ENCODE measurements around the gene ANAPC1. TPM values are rescaled to one million over a fixed set of nuclear protein-coding genes. Genes with fewer than 3 reads are reported as not detected.
A peak's percentile ranks its signal among the peaks of the same experiment; 100 is the strongest.
"Not testable (repeated sequence)": the region's sequence is repeated elsewhere in the genome, so short reads cannot be mapped to it uniquely, and the experiment has no call there.

Gene ANAPC1
- 47.9 and 52.6 TPM in 2 replicates for total RNA-seq (2014; rRNA removed; shearing (Covaris generic))

DNA sequence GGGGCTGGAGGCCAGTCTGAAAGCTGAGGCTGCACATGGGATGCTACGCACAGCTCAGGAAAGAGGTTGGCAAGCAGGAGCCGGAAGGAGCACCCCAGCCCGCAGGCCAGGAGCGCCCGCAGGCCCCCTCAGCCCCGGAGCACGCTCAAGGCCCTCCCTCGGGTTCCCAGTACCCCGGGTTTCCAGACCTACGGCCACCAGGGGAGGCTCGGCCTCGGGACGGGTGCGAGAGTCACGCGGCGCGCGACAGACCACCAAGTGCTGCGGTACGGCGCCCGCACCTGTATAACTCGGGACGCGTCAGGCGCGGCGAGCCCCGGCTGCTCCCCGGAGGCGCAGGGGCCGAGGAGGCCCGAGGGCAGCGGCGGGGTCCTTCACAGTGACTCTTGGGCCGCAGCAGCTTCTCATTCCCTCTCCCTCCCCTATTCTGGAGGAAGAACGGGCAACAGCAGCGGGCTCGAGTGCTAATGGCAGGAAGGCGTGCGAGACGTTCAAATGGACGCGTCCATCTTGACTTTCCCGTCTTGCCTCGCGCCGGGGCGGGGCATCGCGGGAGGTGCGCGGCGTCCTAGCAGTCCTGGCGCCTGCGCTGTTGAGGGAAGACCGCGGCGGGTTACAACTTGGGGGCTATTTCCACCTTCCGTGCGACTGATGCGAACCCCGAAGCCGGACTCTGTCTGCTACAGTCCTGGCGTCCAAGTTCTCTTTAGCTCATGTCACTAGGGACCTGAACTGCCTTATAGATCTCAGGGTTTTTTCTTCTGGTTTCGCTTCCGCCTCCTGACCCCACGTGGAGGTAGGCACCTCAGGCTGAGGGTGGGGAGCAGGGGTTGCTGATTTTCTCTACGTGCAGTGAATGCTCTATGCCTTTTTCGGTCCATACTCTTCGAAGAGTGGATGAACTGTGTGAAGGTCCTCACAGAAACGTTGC, at the start of gene ANAPC1:
Gene ANAPC1, minus strand, starts transcription at position 533 of the 931 bp plus-strand sequence. CDS start 3,368 bp downstream, outside the sequence.
- Histone ChIP-seq H3K27ac (peak within 1 kb of the TSS; percentile 56), H3K4me3 (peak within 1 kb of the TSS; percentile 94), H3K4me1 (replicated peaks) (no peaks in the 10 kb centered on the region; the same call in 1 of the 2 replicates), H3K36me3 (peaks cover 6% of the 10 kb centered on the region), H3K27me3 (replicated peaks) (no peaks in the 10 kb centered on the region; the same call in 1 of the 2 replicates), H3K9me3 (replicated peaks) (no peaks in the 10 kb centered on the region; the same call in 1 of the 2 replicates)
- peak; percentile 81 to 83 for DNase-seq (ENCODE audit: low read depth in 1 of 2, low spot score in 2 of 2)

DNA sequence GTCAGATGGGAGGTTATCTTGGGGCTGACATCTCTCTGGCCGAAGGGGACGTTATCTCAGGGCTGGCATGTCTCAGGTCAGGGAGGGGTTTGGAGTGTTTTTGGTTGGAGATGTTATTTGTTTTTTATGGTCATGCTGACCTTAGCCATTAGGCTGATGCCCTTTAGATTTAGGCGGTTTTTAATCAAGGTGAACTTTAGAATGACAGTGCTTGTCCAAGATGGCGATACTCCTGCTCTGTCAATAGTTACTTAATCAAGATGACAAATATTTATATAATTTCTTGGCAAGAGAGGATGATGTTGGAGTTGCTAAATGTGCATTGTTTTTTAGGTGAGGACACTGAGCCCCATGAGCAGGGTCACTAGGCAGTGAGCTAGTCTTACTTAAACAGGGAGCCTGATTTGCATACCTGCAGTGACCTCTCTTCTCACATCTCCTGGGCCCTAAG, 48.9 kb upstream of the ANAPC1 start:
- H3K4me1 ChIP-seq (replicated peaks): no peaks in the 10 kb centered on the region
- no peak overlapping the region for H3K27ac ChIP-seq
- no peak overlapping the region for H3K4me3 ChIP-seq
- H3K9me3 ChIP-seq (replicated peaks): no peaks in the 10 kb centered on the region
- H3K36me3 ChIP-seq: no peaks in the 10 kb centered on the region
- H3K27me3 ChIP-seq (replicated peaks): no peaks in the 10 kb centered on the region
- DNase-seq (ENCODE audit: low read depth in 1 of 2, low spot score in 2 of 2): no peak

DNA sequence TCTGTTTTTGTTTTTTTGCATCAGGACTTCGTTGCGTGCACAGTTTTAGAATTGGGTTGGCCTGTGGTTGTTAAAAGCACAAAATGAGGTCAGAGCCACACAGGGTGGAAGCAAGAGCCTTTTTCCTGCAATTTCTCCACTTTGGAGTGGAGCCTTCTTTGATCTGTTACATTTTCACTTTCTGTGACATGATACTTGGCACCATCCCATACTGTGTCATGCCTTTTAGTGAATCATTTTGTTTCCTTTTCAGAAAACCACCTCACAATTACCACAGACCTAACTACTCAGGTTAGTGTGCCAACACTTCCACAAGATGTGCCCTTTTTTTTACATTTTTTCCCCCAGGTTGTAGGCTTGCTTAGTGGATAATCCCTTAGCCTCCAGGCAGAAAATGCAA, 46.9 kb upstream of the ANAPC1 start:
- no peak overlapping the region for H3K27ac ChIP-seq
- DNase-seq (ENCODE audit: low read depth in 1 of 2, low spot score in 2 of 2): no peak
- no peak overlapping the region for H3K4me3 ChIP-seq
- no peaks in the 10 kb centered on the region for H3K4me1 ChIP-seq (replicated peaks)
- no peaks in the 10 kb centered on the region for H3K36me3 ChIP-seq
- H3K27me3 ChIP-seq (replicated peaks): no peaks in the 10 kb centered on the region
- no peaks in the 10 kb centered on the region for H3K9me3 ChIP-seq (replicated peaks)

- DNase-seq (ENCODE audit: low read depth in 1 of 2, low spot score in 2 of 2): no peak
- no peaks in the 10 kb centered on the region for H3K4me1 ChIP-seq (replicated peaks)
- H3K9me3 ChIP-seq (replicated peaks): no peaks in the 10 kb centered on the region
- no peak overlapping the region for H3K27ac ChIP-seq
- no peak overlapping the region for H3K4me3 ChIP-seq
- no peaks in the 10 kb centered on the region for H3K27me3 ChIP-seq (replicated peaks)
- H3K36me3 ChIP-seq: no peaks in the 10 kb centered on the region
Observed at GRCh38 chr2:111930409-111930808, 46.4 kb upstream of the ANAPC1 start.

- H3K36me3 ChIP-seq: no peaks in the 10 kb centered on the region
- peaks cover 7% of the 10 kb centered on the region; the same call in 1 of the 2 replicates for H3K27me3 ChIP-seq (replicated peaks)
- no peaks in the 10 kb centered on the region for H3K9me3 ChIP-seq (replicated peaks)
- H3K4me3 ChIP-seq: no peak overlapping the region
- no peaks in the 10 kb centered on the region for H3K4me1 ChIP-seq (replicated peaks)
- no peak overlapping the region for H3K27ac ChIP-seq
- no peak for DNase-seq (ENCODE audit: low read depth in 1 of 2, low spot score in 2 of 2)
Observed at GRCh38 chr2:111927723-111928122, 43.7 kb upstream of the ANAPC1 start.

- Histone ChIP-seq H3K9me3 (replicated peaks) (no peaks in the 10 kb centered on the region), H3K4me1 (replicated peaks) (no peaks in the 10 kb centered on the region), H3K27ac (no peak overlapping the region), H3K27me3 (replicated peaks) (peaks cover 7% of the 10 kb centered on the region; the same call in 1 of the 2 replicates), H3K4me3 (no peak overlapping the region), H3K36me3 (no peaks in the 10 kb centered on the region)
- no peak for DNase-seq (ENCODE audit: low read depth in 1 of 2, low spot score in 2 of 2)
Observed at GRCh38 chr2:111924617-111925107, 40.7 kb upstream of the ANAPC1 start.

DNA sequence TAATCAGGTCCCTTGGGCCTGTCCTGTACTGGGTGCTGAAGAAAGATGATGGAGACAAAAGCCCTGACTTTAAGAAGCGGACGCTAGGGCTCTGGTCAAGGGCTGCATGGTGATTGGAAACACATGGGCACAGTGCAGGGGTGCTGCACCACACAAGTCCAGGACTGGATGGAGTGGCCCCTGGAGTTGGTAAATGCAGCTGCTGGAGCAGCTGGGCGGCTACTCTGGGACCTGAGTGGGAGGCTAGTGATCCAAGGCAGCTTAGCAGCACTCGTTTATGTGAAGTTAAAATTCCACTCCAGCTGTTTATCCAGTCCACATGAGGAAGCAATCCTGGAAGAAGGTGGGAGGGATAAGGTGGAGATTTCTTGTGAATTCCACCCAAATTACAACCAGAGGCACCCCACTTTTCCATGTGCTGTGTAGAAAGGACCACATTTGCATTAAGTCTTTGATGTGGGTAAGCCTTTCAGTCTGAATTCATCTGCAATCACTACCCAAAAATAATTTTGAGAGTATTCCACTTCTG, 39.3 kb upstream of the ANAPC1 start:
- Histone ChIP-seq H3K4me3 (no peak overlapping the region), H3K27ac (no peak overlapping the region), H3K27me3 (replicated peaks) (peaks cover 7% of the 10 kb centered on the region; the same call in 1 of the 2 replicates), H3K4me1 (replicated peaks) (no peaks in the 10 kb centered on the region), H3K9me3 (replicated peaks) (no peaks in the 10 kb centered on the region), H3K36me3 (no peaks in the 10 kb centered on the region)
- DNase-seq (ENCODE audit: low read depth in 1 of 2, low spot score in 2 of 2): no peak

- no peak for DNase-seq (ENCODE audit: low read depth in 1 of 2, low spot score in 2 of 2)
- no peaks in the 10 kb centered on the region for H3K4me1 ChIP-seq (replicated peaks)
- H3K4me3 ChIP-seq: no peak overlapping the region
- no peaks in the 10 kb centered on the region for H3K9me3 ChIP-seq (replicated peaks)
- peaks cover 7% of the 10 kb centered on the region; the same call in 1 of the 2 replicates for H3K27me3 ChIP-seq (replicated peaks)
- H3K36me3 ChIP-seq: no peaks in the 10 kb centered on the region
- no peak overlapping the region for H3K27ac ChIP-seq
Observed at GRCh38 chr2:111919794-111920608, 36.0 kb upstream of the ANAPC1 start.

DNA sequence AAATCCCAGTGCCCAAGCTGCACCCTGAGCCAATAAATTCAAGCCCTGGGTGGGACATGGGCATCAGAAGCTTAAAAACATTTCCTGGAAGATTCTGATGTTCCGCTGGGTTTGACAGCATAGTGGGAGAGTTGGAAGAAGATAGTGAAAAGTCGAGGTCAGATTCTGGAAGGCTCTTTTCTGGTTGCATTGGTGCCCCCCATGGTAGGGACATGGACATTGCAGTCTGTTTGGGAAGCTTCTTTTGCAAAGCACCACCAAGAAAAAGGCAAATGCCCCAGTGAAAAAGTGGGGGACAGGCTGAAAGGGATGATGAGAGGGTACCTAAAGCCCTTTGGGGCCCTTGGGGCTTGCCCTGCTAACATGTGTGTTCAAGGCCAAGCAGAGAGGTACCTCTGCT, 35.4 kb upstream of the ANAPC1 start:
- Histone ChIP-seq H3K27ac (no peak overlapping the region), H3K36me3 (no peaks in the 10 kb centered on the region), H3K4me3 (no peak overlapping the region), H3K9me3 (replicated peaks) (no peaks in the 10 kb centered on the region), H3K27me3 (replicated peaks) (0 out of 2 replicates have a peak, but pooled peaks cover 2% of the 10 kb centered on the region), H3K4me1 (replicated peaks) (no peaks in the 10 kb centered on the region)
- DNase-seq (ENCODE audit: low read depth in 1 of 2, low spot score in 2 of 2): no peak

DNA sequence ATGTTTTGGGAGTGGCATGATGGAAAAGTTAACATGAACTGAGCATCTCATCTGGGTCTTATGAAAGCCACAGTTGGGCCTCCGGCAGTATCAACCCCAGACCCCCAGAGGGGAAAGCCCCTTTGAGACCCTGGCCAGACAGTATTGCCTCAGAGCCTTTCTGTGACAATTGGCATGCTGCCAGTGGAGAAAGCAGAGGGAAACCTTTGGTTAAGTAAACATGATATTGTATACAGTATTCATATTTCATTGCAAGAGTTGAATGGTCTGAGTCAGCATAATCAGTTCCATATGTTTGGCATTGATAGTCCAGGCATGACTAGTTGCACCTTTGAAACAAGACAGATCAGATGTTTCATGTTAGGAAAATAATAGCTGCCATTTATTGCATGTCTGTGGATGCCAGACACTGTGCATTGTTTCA, 34.4 kb upstream of the ANAPC1 start:
- Histone ChIP-seq H3K36me3 (no peaks in the 10 kb centered on the region), H3K27ac (no peak overlapping the region), H3K4me1 (replicated peaks) (no peaks in the 10 kb centered on the region), H3K27me3 (replicated peaks) (no peaks in the 10 kb centered on the region), H3K4me3 (no peak overlapping the region), H3K9me3 (replicated peaks) (no peaks in the 10 kb centered on the region)
- no peak for DNase-seq (ENCODE audit: low read depth in 1 of 2, low spot score in 2 of 2)

- H3K9me3 ChIP-seq (replicated peaks): no peaks in the 10 kb centered on the region
- H3K36me3 ChIP-seq: no peaks in the 10 kb centered on the region
- H3K27ac ChIP-seq: no peak overlapping the region
- H3K4me1 ChIP-seq (replicated peaks): no peaks in the 10 kb centered on the region
- H3K27me3 ChIP-seq (replicated peaks): no peaks in the 10 kb centered on the region
- no peak overlapping the region for H3K4me3 ChIP-seq
- no peak for DNase-seq (ENCODE audit: low read depth in 1 of 2, low spot score in 2 of 2)
Observed at GRCh38 chr2:111917106-111917505, 33.1 kb upstream of the ANAPC1 start.

DNA sequence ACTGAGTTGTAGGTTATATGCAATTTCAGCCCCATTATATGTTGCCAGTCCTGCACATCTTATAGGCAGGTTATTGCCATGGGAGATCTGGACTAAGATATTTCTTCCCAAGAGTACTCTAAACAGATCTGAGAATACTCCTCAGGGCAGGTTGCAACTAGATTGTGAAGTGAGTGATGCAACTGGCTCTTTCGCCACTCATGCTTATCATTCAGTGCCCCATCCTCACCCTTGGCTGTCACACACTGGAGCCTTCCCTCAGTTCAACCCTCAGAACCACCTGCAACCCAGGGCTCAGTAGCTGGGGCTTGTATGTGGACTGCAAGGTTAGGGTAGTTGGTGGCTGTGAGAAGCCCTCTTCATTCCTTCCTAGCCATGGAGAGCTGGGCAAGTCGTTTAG, 28.6 kb upstream of the ANAPC1 start:
- no peaks in the 10 kb centered on the region for H3K9me3 ChIP-seq (replicated peaks)
- DNase-seq (ENCODE audit: low read depth in 1 of 2, low spot score in 2 of 2): no peak
- H3K27me3 ChIP-seq (replicated peaks): 0 out of 2 replicates have a peak, but pooled peaks cover 4% of the 10 kb centered on the region
- H3K4me3 ChIP-seq: no peak overlapping the region
- H3K4me1 ChIP-seq (replicated peaks): no peaks in the 10 kb centered on the region
- H3K36me3 ChIP-seq: no peaks in the 10 kb centered on the region
- no peak overlapping the region for H3K27ac ChIP-seq

GRCh38 chr2:111911295-111911977, 27.4 kb upstream of the ANAPC1 start:
- H3K27me3 ChIP-seq (replicated peaks); H3K36me3 ChIP-seq; H3K9me3 ChIP-seq (replicated peaks); H3K27ac ChIP-seq; DNase-seq (ENCODE audit: low read depth in 1 of 2, low spot score in 2 of 2); H3K4me3 ChIP-seq; H3K4me1 ChIP-seq (replicated peaks): not testable (repeated sequence)
